GM18517 (cell line): ENCODE measurements around the gene KCNMA1.
A peak's percentile ranks its signal among the peaks of the same experiment; 100 is the strongest.

Experiments
- ATAC-seq: cut with Tn5 transposase; IDR thresholded peaks from one replicate; pipeline ENCODE4 v1.9.1; 2021; ENCODE audit warnings: mild to moderate bottlenecking, moderate library complexity; ENCODE audit not compliant: unreplicated experiment

KCNMA1 gene

GRCh38 chr10:76899490-76899889 is 738.1 kb downstream of the KCNMA1 start:
- ATAC-seq = no peak

- ATAC-seq = no peak
Measured at GRCh38 chr10:76892766-76893479, 744.7 kb downstream of the KCNMA1 start.

- ATAC-seq = no peak
Measured at GRCh38 chr10:76887223-76888010, 750.2 kb downstream of the KCNMA1 start.

- ATAC-seq = no peak
Measured at GRCh38 chr10:76885816-76886215, 751.8 kb downstream of the KCNMA1 start.

- ATAC-seq = no peak
Measured at GRCh38 chr10:76884673-76885275, 752.8 kb downstream of the KCNMA1 start.

- ATAC-seq = no peak
Measured at GRCh38 chr10:76883596-76883995, 754.0 kb downstream of the KCNMA1 start.

GRCh38 chr10:76882796-76883195 is 754.8 kb downstream of the KCNMA1 start:
- no peak for ATAC-seq

GRCh38 chr10:76882245-76882644 is 755.4 kb downstream of the KCNMA1 start:
- peak; percentile 61 for ATAC-seq

- ATAC-seq = peak; percentile 79
Measured at GRCh38 chr10:76881477-76882220, 756.0 kb downstream of the KCNMA1 start.

GRCh38 chr10:76880931-76881330 is 756.7 kb downstream of the KCNMA1 start:
- no peak for ATAC-seq

GRCh38 chr10:76879116-76879913 is 758.3 kb downstream of the KCNMA1 start:
- ATAC-seq = no peak

GRCh38 chr10:76878514-76878913 is 759.1 kb downstream of the KCNMA1 start:
- ATAC-seq = no peak

GRCh38 chr10:76874896-76875295 is 762.7 kb downstream of the KCNMA1 start:
- no peak for ATAC-seq

GRCh38 chr10:76874176-76874575 is 763.4 kb downstream of the KCNMA1 start:
- ATAC-seq = no peak

GRCh38 chr10:76871697-76872295 is 765.8 kb downstream of the KCNMA1 start:
- ATAC-seq = no peak

GRCh38 chr10:76869931-76870330 is 767.7 kb downstream of the KCNMA1 start:
- ATAC-seq = no peak

GRCh38 chr10:76868098-76868977 is 769.3 kb downstream of the KCNMA1 start:
- no peak for ATAC-seq

- ATAC-seq = no peak
Measured at GRCh38 chr10:76866841-76867586, 770.6 kb downstream of the KCNMA1 start.
